Muscle of arm (tissue), 12 donors: Measurements from ENCODE around the gene SNUPN. TPM values are rescaled to one million over a fixed set of nuclear protein-coding genes. Genes with fewer than 3 reads are reported as not detected.
A peak's percentile ranks its signal among the peaks of the same experiment; 100 is the strongest.
"Not testable (repeated sequence)": the region's sequence is repeated elsewhere in the genome, so short reads cannot be mapped to it uniquely, and the experiment has no call there.

Experiments used
- DNase-seq: peaks from one replicate; pipeline ENCODE4 v3.0.0-alpha.2; 2013
- polyA plus RNA-seq, 12 donors: library from polyadenylated mRNA; unstranded; fragments of 120-200 nt; gene quantifications; one replicate each; pipeline ENCODE4 v1.2.1, GENCODE V29; 2013; ENCODE audit not compliant: insufficient read length in 12 of 12

SNUPN gene
- polyA plus RNA-seq, 12 donors, result 18.0 to 27.3 (median 21.4) TPM; not detected in 1

GRCh38 chr15:75639191-75639708 is 13.7 kb upstream of the SNUPN start:
- DNase-seq, result no peak

DNA sequence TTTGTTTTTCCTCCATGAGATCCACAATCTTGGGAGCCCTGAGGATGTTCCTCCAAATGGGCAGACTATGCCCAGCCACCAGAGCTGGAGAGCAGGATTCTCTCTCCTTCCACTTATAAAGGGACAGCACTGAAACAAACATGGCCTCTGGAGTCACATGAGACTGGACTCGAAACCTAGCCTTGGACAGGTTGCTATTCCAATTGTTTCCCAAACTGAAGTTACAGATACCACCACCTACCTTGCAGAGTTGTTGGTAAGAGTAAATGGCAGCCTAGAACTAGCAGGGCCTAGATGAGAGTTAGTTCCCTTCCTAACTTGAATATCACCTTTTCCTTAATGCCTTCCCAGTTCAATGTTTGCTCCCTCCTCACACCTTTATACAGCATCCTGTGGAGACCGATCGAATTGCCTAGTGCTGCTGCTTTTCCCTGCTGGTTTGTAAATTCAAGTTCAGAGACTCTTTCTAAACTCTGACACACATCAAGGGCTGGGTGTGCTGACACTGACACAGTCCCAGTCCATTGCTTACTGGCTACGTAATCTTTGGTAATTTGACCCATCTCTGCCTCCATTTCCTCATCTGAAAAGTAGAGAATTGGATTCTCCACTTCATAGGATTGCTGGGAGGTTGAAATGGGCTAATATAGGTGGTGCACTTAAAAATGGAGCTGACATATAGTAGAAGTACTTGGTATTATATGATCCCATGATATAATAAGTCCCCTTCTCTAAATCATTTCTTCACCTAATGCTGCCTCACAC is 11.9 kb upstream of the SNUPN start:
- DNase-seq, result no peak

GRCh38 chr15:75636026-75636425 is 10.5 kb upstream of the SNUPN start:
- DNase-seq, result no peak

- not testable (repeated sequence) for DNase-seq
These were observed 8.4 kb upstream of the SNUPN start for GRCh38 chr15:75633922-75634321.

GRCh38 chr15:75631935-75632334 is 6.4 kb upstream of the SNUPN start:
- no peak for DNase-seq

- DNase-seq, result no peak
These were observed 3.0 kb downstream of the SNUPN start for GRCh38 chr15:75622505-75622904.

DNA sequence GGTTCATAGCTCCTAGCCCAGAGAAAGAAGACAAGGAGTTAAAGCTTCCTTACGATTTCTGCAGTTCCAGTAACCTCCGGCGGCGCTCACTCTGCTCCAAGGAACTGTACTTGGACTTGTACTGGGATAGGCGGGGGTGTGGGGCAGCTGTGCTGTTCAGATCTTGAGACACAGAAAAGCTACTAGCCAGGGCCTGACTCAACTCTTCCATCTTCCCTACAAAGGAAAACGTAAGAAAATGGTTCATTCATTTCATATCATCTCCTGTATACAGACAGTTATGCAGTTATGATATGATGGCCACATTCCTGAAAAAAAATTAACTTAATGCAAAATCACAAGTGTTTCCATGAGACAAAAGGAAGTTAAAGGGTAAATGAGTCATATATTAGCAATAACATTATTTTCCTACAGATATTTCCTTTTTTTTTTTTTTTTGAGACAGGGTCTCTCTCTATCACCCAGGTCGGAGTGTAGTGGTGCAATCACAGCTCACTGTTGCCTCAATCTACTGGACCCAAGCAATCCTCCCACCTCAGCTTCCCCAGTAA is 4.6 kb downstream of the SNUPN start:
- DNase-seq, result peak; percentile 95

- DNase-seq, result peak; percentile 86
These were observed 5.3 kb downstream of the SNUPN start for GRCh38 chr15:75620058-75620820.

DNA sequence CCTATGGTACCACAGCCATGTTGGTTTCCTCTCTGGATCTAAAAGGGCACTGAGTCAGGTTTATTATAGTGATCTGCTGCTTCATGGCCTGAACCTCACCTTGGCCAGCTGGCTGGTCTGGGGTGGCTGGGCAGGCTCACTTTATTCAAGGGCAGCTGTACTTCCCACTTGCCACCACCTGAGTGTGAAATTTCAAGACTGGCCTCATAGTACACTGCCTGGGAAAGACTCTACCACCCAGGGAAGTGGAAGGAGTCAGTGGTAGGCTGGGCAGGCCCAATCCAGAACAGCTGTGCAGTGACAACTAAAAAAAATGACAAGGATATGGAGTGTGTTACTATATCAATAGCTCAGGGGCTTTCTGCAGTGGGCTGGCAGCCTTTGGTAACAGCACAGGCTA is 8.8 kb downstream of the SNUPN start:
- no peak for DNase-seq

DNA sequence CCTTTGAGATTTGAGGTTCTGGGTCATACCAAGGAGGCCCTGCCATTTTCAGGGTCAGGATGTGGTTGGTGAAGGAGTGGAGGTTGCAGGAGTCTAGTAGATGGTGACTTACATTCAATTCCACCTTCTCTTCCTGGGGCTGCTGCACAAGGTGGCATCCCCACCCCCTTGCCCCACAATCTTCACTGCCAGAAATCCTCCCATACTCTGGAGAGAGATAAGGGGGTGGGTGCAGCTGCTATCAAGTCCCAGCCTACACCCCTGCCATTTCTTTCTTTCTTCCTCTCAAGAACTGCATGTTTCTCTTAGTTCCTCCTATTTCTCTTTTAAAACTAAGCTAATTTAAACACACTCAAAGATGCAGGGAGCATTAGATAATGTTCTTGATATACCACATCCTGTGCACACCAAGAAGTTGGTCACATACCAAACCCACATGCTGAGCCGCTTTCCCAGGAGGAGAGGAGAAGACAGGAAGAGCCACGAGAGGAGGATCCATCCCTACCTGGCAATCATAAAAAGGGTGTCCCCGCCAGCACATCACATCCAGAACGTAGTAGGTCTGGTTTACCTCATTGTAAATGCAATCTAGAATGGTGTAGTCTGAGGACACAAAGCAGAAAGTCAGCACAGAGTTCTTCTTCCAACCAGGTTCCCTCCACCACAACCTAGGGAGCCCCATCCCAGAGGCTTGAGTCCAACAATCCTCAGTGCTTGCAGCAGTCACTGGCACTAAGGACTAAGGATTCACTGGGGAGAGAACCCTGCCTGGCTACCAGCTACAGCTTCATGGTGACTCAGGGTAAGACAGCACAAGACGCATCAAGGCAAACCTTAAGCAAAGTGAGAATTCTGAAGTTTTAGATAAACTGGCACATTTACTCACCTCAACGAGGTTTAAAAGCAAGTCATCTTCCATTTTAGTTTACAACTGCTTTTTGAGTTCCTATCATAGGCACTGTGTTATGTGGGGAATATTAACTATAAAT is 18.5 kb downstream of the SNUPN start:
- no peak for DNase-seq

DNA sequence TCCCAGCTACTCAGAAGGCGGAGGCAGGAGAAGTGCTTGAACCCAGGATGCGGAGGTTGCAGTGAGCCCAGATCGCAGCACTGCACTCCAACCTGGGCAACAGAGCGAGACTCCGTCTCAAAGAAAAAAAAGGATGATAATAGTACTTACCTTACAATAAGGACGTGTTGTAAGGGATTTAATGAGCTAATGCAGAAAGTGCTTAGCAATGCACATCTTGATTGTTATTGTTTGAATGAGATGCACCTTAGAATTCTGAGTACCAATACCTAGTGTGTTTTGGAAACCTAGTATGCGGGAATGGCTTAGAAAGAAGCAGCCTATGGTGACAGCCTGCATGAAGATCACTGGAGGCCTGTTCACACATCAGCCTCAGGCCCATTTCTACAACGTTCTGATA is 19.5 kb downstream of the SNUPN start:
- no peak for DNase-seq

DNA sequence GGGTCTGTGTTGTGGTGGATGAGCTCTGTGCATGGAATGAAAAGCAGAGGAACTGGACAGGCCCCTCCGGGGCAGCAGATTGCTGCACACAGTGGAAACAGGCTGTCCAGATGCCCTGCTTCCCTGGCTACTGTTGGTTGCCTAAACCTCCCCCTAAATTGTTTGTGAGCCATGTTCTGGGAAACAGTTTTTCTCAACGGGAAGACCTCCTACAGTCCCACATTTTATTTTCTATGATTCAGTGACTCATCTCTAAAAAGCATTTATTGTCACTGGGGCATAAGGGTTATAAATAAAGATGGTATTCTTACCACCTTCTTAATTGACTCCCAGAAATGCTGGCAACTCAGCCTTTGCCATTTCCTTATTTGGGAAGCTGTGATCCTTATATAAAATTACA is 26.1 kb downstream of the SNUPN start:
- DNase-seq, result no peak

- DNase-seq, result no peak
These were observed 27.2 kb downstream of the SNUPN start for GRCh38 chr15:75598361-75598760.

- no peak for DNase-seq
These were observed 27.7 kb downstream of the SNUPN start for GRCh38 chr15:75597667-75598341.

DNA sequence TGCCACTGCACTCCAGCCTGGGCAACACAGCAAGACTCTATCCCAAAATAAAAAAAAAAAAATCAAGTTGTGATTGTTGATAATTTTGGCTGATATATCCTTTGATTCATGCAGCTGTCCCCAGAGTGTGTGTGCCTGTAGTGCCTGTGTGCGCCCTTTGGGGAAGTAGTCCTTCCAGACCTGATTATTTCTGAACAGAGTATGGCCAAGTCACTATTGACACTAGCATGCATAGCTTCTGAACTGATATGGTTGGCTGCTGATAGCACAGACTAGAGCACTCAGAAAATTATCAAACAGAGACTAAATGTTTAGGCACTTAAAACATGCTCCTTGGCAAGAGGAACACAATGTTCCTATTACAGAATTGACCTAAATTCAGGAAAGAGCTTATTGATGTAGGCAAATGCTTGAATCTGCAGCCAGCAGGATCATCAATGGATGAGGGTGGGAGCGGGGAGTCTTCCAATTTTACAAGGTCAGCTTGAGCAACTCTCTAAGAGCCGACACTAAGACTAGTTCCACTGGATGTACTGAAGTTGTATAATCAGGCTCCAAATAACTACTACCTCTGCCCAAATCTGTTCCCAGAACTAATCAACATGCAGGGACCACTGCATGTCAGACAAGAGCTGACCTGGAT is 28.7 kb downstream of the SNUPN start:
- no peak for DNase-seq

DNA sequence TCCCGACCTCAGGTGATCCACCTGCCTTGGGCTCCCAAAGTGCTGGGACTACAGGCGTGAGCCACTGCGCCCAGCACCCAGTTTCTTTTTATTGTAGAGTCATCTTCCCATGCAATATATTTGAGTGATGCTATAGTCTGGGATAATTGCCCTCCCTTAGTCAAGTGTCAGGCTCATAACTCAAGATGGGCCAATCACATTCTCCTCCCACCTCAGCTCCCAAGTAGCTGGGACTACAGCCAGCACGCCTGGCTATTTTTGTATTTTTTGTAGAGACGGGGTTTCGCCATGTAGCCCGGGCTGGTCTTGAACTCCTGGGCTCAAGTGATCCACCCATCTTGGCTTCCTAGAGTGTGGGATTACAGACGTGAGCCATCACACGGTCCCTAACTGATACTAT is 31.2 kb downstream of the SNUPN start:
- no peak for DNase-seq

DNA sequence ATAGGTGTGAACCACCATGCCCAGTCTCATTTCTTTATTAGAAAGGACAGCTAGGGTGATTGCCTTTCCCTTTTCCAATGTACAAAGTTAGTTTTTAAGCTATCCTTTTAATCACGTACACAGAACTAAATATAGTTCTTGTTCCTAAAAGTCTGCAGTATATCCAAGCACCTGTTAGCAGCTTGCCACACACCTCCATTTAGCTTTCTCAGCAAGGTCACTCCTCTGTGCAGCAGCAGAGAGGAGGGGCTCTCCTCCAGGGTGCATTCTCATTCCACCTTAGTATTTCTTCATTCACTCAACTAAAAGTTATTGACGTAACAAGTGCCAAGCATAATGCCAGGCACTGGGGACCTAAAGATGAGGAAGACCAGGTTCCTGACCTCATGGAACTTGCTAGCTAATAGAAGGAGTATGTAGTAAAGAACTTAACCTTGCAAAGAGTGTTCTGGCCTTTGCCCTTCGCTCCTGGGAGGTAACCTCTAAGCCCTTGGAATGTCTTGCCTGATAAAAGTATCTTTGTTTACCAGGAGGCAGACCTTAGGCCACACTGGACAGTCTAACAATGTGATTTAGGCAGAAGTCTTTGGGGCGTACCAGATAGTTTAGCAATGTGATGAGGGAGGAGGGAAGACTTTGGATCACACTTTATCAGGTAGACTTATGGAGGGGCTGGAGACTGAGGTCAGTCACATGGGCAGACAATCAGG is 33.7 kb downstream of the SNUPN start:
- DNase-seq, result no peak

DNA sequence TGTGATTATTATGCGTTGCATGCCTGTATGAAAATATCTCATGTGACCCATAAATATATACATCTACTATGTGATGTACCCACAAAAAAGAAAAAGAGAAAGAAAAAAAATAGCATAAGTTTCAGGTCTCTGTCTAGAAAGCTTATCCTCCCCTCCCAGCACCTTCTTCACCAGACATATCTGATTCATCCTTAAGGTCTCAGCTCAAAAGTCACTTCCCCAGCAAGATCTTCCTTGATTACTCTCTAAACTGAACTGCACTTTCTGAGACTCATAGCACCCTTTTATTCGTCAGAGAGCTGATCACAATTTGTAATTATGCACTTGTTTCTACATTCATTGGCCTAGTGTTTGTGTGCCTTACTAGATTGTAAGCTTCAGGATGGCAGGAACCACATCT is 35.3 kb downstream of the SNUPN start:
- DNase-seq, result no peak

- no peak for DNase-seq
These were observed 36.5 kb downstream of the SNUPN start for GRCh38 chr15:75589071-75589470.

GRCh38 chr15:75586422-75586821 is 39.1 kb downstream of the SNUPN start:
- DNase-seq, result not testable (repeated sequence)
